Stimulated activated CD4-positive, alpha-beta T cell treated with anti-CD3 and anti-CD28 coated beads, Interleukin-15, amount 100 ng/mL, for 48 hours (primary cell): Measurements from ENCODE around the gene SMIM13.
A peak's percentile ranks its signal among the peaks of the same experiment; 100 is the strongest.

ENCODE experiments used
- DNase-seq, 2 donors: peaks; one replicate each; pipeline ENCODE4 v3.0.0-alpha.2; 2020; ENCODE audit warnings: low read depth in 2 of 2

The SMIM13 gene

DNA sequence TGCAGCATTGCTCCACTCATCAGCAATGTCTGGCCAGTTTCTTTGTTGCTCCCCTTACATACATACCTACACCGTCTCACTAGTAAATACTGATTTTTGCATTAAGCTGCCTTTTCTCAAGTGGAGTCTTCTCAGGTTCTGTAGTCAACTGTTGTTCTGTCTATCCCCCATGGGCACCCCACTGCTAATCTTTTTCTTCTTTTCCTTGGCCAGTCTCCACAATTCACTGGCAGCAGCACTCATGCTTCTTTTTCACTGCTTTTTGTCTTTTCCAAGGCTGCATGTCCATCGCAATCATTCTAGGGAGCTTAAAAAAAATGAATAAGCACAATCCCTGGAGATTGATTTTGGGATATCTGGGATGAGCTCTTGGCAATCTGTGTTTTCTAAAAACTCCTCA lies 28.2 kb downstream of the SMIM13 start:
- no peak for DNase-seq

GRCh38 chr6:11122380-11122779 lies 28.7 kb downstream of the SMIM13 start:
- DNase-seq, result no peak

- DNase-seq, result no peak
Observed at GRCh38 chr6:11123978-11124377, 30.3 kb downstream of the SMIM13 start.

DNA sequence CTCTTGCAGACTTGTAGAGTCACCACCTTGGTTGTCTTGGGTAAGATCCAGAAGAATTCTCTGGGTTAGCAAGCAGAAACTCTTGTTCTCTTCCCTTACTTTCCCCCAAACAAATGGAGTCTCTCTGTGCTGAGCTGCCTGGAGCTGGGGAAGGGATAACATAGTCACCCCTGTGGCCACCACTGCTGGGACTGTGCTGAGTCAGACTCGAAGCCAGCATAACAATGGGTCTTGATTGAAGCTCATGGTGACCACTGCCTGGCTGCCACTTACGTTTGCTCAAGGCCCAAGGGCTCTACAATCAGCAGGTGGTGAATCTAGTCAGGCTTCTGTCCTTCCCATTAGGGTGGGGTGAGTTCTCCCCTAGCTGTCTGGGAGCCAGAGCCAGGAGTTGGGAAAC lies 33.2 kb downstream of the SMIM13 start:
- no peak for DNase-seq

GRCh38 chr6:11128608-11129007 lies 35.0 kb downstream of the SMIM13 start:
- DNase-seq, result no peak

- no peak for DNase-seq
Observed at GRCh38 chr6:11129908-11130565, 36.4 kb downstream of the SMIM13 start.

DNA sequence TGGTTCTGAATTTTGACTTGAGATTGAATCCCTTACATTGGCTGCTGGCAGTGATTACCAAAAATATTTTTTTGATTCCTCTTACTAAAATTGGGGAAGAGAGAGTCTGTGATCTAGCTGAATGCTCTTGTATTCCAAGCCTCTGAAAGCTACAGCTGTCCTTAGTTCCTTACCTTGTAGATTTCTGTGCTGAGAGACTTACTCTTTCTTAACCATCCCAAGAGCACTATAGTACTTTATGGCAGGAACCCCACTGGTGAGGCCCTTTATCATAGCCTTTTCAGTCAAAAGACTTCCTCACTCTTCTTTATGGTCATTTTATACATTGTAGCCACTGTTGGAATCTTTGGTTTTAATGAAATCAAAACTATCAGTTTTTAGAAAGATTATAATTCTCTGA lies 37.0 kb downstream of the SMIM13 start:
- DNase-seq, result no peak

DNA sequence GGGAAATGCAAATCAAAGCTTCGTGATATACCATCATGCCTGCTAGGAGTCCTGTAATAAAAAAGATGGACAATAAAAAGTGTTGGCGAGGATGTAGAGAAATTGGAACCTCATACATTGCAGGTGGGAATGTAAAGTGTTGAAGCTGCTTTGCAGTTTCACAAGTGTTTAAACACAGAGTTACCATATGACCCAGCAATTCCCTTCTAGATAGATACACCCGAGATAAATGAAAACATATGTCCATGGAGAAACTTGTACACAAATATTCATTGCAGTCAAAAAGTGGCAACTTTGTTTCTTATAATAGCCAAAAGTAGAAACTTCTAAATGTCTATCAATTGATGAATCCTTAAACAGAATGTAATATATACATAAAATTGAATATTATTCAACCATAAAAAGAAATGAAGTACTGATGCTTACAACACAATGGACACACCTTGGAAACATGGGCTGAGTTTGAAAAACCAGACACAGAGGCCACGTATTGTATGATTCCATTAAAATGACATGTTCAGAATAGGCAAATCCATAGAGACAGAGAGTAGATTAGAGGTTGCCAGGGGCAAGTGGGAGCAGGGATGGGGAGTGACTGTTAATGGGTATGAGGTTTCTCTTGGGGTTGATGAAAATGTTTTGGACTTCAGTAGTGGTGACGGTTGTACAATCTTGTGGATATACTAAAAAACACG lies 38.7 kb downstream of the SMIM13 start:
- DNase-seq, result no peak

GRCh38 chr6:11133281-11133680 lies 39.6 kb downstream of the SMIM13 start:
- DNase-seq, result no peak

- no peak for DNase-seq
Observed at GRCh38 chr6:11136809-11137208, 43.2 kb downstream of the SMIM13 start.

- no peak for DNase-seq
Observed at GRCh38 chr6:11139051-11139960, 45.7 kb downstream of the SMIM13 start.

GRCh38 chr6:11140056-11140455 lies 46.4 kb downstream of the SMIM13 start:
- no peak for DNase-seq

DNA sequence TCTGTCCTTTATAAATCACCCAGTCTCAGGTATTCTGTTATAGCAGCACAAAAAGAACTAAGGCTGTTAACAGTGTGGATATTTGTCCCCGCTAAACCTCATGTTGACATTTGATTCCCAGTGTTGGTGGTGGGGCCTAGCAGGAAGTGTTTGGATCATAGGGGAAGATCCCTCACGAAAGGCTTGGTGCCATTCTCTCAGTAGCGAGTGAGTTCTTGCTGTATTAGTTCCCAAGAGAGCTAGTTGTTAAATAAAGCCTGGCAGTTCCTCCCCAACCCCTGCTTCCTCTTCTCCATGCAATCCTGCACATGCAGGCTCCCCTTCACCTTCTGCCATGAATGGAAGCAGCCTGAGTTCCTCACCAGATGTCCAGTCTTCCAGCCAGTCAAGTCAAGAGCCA lies 47.7 kb downstream of the SMIM13 start:
- DNase-seq, result no peak

GRCh38 chr6:11142296-11143027 lies 48.8 kb downstream of the SMIM13 start:
- DNase-seq, result no peak

GRCh38 chr6:11143394-11144371 lies 50.0 kb downstream of the SMIM13 start:
- no peak for DNase-seq

DNA sequence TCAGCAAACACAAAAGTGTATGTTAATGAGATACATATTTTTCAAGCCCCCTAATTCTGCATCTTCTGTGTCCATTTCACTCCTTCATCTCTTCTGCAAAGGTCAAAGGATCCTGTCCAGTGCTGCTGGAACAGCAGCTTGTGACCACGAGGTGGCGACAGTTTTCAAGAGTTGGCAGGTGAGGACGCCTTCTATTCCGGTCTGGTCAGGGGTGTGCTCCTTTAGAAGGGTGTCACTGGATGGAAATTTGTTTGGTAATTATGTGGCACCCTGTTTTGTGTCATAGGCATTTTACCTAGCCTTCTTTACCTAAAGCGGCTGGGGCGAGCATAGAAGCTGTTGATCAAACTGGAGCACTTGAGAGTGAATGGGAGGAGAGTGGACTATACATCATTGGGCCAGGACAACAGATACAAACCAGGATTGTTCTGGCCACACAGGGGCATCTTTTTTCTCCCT lies 50.8 kb downstream of the SMIM13 start:
- peak; percentile 47 to 68 for DNase-seq

DNA sequence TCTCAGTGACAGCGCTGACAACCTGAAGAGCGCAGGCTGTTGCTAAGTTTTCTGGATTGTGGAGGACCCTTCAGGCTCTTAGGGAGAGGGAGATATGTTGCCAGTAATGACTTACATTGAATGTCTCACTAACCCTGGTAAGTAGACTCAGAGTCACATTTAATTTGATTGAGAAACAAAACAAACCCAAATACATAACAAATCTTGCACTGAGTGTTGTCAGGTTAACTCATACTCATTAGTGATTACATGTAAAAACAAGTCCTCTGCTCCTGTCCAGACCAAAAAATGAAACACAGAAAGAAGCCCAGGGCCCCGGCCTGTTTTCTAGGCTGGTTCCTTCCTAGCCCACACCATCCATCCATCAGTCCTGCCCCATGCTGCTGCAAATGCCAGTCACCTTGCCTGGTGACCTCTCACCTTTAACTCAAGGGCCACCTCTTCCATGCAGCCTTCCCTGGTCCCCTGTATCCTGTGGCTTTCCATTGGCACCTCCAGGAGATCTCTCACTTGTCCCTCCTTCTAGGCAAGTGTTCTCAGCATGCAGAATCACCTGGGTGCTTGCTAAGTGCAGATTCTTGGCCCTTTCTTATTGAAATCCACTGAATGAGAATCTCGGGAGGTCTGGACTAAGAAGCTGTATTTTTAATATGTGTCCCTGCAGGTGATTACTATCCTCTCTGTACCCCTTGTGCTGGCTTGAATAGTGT lies 52.6 kb downstream of the SMIM13 start:
- DNase-seq, result no peak

GRCh38 chr6:11149551-11149950 lies 55.9 kb downstream of the SMIM13 start:
- no peak for DNase-seq

DNA sequence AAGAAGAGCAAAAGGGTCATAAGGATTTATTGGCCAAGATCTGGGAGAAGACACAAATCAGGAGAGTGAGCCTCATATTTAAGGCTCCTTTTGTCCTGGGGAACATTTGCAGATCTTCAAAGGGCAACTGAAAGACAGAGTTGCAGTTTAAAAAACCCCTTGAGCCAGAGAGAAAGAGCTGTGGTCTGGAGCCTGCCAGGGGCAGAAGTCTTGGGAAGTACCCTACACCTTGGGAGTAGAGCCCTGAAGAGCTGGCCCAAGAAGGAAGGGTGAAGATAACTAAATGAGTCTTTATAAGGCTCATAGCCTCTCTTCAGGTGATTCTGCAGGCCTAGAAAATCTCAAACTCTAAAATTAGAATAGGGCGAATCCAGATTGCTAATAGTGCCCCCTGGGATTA lies 57.9 kb downstream of the SMIM13 start:
- no peak for DNase-seq

GRCh38 chr6:11152581-11152980 lies 58.9 kb downstream of the SMIM13 start:
- no peak for DNase-seq
